H1 (cell line): ENCODE results near the gene COL4A4. TPM values are rescaled to one million over a fixed set of nuclear protein-coding genes. Genes with fewer than 3 reads are reported as not detected.
A peak's percentile ranks its signal among the peaks of the same experiment; 100 is the strongest.

Experiments used
- CTCF ChIA-PET: fragments of 300-600 bp; sonication (Branson Sonifier 250); formaldehyde crosslinking; loops from one replicate; lab custom pipeline; 2021; ENCODE audit not compliant: partially characterized antibody; lab: Charles Lee
- POLR2A ChIA-PET: fragments of 300-600 bp; sonication (Branson Sonifier 250); formaldehyde crosslinking; loops from one replicate; lab custom pipeline; 2021; ENCODE audit warnings: inconsistent platforms; ENCODE audit not compliant: partially characterized antibody; lab: Charles Lee
- DNase-seq, 2 experiments: peaks; one replicate each; pipeline versions ENCODE4 v3.0.0 to v3.0.0-alpha.2; 2010 to 2022; ENCODE audit warnings: low spot score in 2 of 2, low read depth in 1 of 2, mixed read lengths in 1 of 2
- FAIRE-seq: peaks from 2 replicates; lab custom pipeline; 2011; peaks lifted over from hg19 to GRCh38; lab: Jason Lieb, UNC
- H2AFZ ChIP-seq: 2 replicates; pipeline ENCODE4 v1.8.1; 2012; ENCODE audit warnings: low read length, inconsistent platforms
- H2AK5ac ChIP-seq: 2 replicates; pipeline ENCODE4 v1.6.1; 2013; ENCODE audit warnings: low read depth, low read length
- H2BK120ac ChIP-seq: replicated peaks from 2 replicates; pipeline ENCODE3; 2013; ENCODE audit warnings: low read depth, low read length, inconsistent platforms
- H2BK12ac ChIP-seq: 2 replicates; pipeline ENCODE4 v1.6.1; 2013; ENCODE audit warnings: low read depth, low read length
- H2BK15ac ChIP-seq: 2 replicates; pipeline ENCODE4 v1.6.1; 2013; ENCODE audit warnings: low read length
- H2BK20ac ChIP-seq: 2 replicates; pipeline ENCODE4 v1.6.1; 2013; ENCODE audit warnings: low read length
- H2BK5ac ChIP-seq: 2 replicates; pipeline ENCODE4 v1.6.1; 2013; ENCODE audit warnings: low read depth, low read length
- H3K14ac ChIP-seq: 2 replicates; pipeline ENCODE4 v1.6.1; 2013; ENCODE audit warnings: inconsistent platforms; ENCODE audit not compliant: insufficient read length
- H3K18ac ChIP-seq: 2 replicates; pipeline ENCODE4 v1.6.1; 2013; ENCODE audit warnings: low read length; ENCODE audit errors: extremely low read depth
- H3K23ac ChIP-seq: 2 replicates; pipeline ENCODE4 v1.6.1; 2013; ENCODE audit warnings: inconsistent platforms; ENCODE audit not compliant: insufficient read length
- H3K23me2 ChIP-seq: 2 replicates; pipeline ENCODE4 v1.6.1; 2013; ENCODE audit warnings: low read depth, low read length
- H3K27ac ChIP-seq: 2 replicates; pipeline ENCODE4 v1.6.1; 2011; ENCODE audit warnings: low read depth, low read length, inconsistent platforms
- H3K27me3 ChIP-seq, 4 experiments: replicated peaks in 1 of 4; 1 replicate in 1 of 4; 2 replicates in 3 of 4; pipeline versions ENCODE4 v1.6.1 to v1.8.1; 2011 to 2013; ENCODE audit warnings: low read length in 3 of 4, mild to moderate bottlenecking in 3 of 4, inconsistent platforms in 2 of 4, mixed read lengths in 2 of 4, moderate library complexity in 1 of 4; ENCODE audit not compliant: control insufficient read depth in 3 of 4, insufficient read depth in 3 of 4; ENCODE audit errors: extremely low read depth in 1 of 4
- H3K36me3 ChIP-seq, 4 experiments: 2 replicates each; pipeline versions ENCODE4 v1.6.1 to v1.8.1; 2011 to 2013; ENCODE audit warnings: mild to moderate bottlenecking in 4 of 4, low read length in 3 of 4, moderate library complexity in 2 of 4, control low read depth in 1 of 4, inconsistent platforms in 1 of 4; ENCODE audit not compliant: insufficient read depth in 4 of 4, control insufficient read depth in 2 of 4
- H3K4ac ChIP-seq: replicated peaks from 2 replicates; pipeline ENCODE3; 2013; ENCODE audit warnings: low read length, low read depth, mixed read lengths, inconsistent platforms; ENCODE audit not compliant: insufficient read length
- H3K4me1 ChIP-seq, 4 experiments: replicated peaks in 1 of 4; 1 replicate in 1 of 4; 2 replicates in 3 of 4; pipeline versions ENCODE4 v1.6.1 to v1.8.1; 2011 to 2013; ENCODE audit warnings: low read length in 3 of 4, inconsistent platforms in 2 of 4, mixed read lengths in 1 of 4; ENCODE audit not compliant: insufficient read depth in 4 of 4, control insufficient read depth in 3 of 4
- H3K4me2 ChIP-seq, 2 experiments: 2 replicates each; pipeline versions ENCODE4 v1.6.1 to v1.8.1; 2011 to 2013; ENCODE audit warnings: low read depth in 2 of 2, low read length in 2 of 2, control low read depth in 1 of 2, inconsistent platforms in 1 of 2, mild to moderate bottlenecking in 1 of 2; ENCODE audit not compliant: insufficient read depth in 1 of 2
- H3K4me3 ChIP-seq, 4 experiments: fragments of 200-600, 300-600 bp in 1 of 4; sonication (generic), shearing (Covaris generic), sonication (Bioruptor Twin) in 1 of 4; 2 replicates each; pipeline versions ENCODE4 v1.5.1 to v1.8.1; 2011 to 2016; ENCODE audit warnings: low read length in 4 of 4, low read depth in 3 of 4, control low read depth in 2 of 4, inconsistent platforms in 2 of 4, mild to moderate bottlenecking in 2 of 4, mixed read lengths in 1 of 4, moderate library complexity in 1 of 4; ENCODE audit not compliant: insufficient read depth in 2 of 4; ENCODE audit errors: extremely low read depth in 1 of 4
- H3K56ac ChIP-seq: replicated peaks from 2 replicates; pipeline ENCODE3; 2013; ENCODE audit warnings: low read depth, mild to moderate bottlenecking, mixed read lengths, low read length, inconsistent platforms; ENCODE audit not compliant: insufficient read length
- H3K79me1 ChIP-seq: 2 replicates; pipeline ENCODE4 v1.6.1; 2013; ENCODE audit warnings: low read depth, low read length, control low read depth
- H3K79me2 ChIP-seq, 2 experiments: 2 replicates each; pipeline versions ENCODE4 v1.6.1 to v1.8.1; 2012 to 2013; ENCODE audit warnings: low read length in 2 of 2, mild to moderate bottlenecking in 2 of 2, inconsistent platforms in 1 of 2; ENCODE audit not compliant: insufficient read depth in 2 of 2, control insufficient read depth in 1 of 2
- H3K9ac ChIP-seq, 4 experiments: replicated peaks in 1 of 4; 1 replicate in 1 of 4; 2 replicates in 3 of 4; pipeline versions ENCODE4 v1.6.1 to v1.8.1; 2011 to 2013; ENCODE audit warnings: low read depth in 3 of 4, low read length in 3 of 4, control low read depth in 2 of 4, mild to moderate bottlenecking in 2 of 4, moderate library complexity in 2 of 4, inconsistent platforms in 1 of 4; ENCODE audit errors: extremely low read depth in 1 of 4
- H3K9me3 ChIP-seq, 2 experiments: 2 replicates each; pipeline versions ENCODE4 v1.6.1 to v1.8.1; 2012 to 2013; ENCODE audit warnings: mild to moderate bottlenecking in 2 of 2, moderate library complexity in 2 of 2, control low read depth in 1 of 2, inconsistent platforms in 1 of 2, low read depth in 1 of 2, low read length in 1 of 2, mixed read lengths in 1 of 2; ENCODE audit not compliant: insufficient read depth in 2 of 2
- H4K20me1 ChIP-seq, 2 experiments: replicated peaks in 1 of 2; 2 replicates each; pipeline versions ENCODE3 to v1.8.1; 2011 to 2013; ENCODE audit warnings: inconsistent platforms in 2 of 2, low read length in 2 of 2, mild to moderate bottlenecking in 1 of 2; ENCODE audit not compliant: insufficient read depth in 2 of 2, control insufficient read depth in 1 of 2
- H4K5ac ChIP-seq: 2 replicates; pipeline ENCODE4 v1.6.1; 2013; ENCODE audit warnings: low read length, low read depth, mixed read lengths, inconsistent platforms; ENCODE audit not compliant: insufficient read length
- H4K8ac ChIP-seq: 2 replicates; pipeline ENCODE4 v1.8.0; 2013; ENCODE audit warnings: mild to moderate bottlenecking, moderate library complexity, low read length, inconsistent platforms; ENCODE audit not compliant: insufficient read depth; ENCODE audit errors: extremely low read depth
- H4K91ac ChIP-seq: replicated peaks from 2 replicates; pipeline ENCODE3; 2013; ENCODE audit warnings: low read length, mixed read lengths, inconsistent platforms; ENCODE audit not compliant: insufficient read length
- BCL11A ChIP-seq, 2 experiments: IDR thresholded peaks; one replicate each; pipeline ENCODE4 v1.6.1; 2011; ENCODE audit warnings: low read depth in 2 of 2, low read length in 2 of 2, mild to moderate bottlenecking in 2 of 2
- CBX5 ChIP-seq: fragments of 300-800, 300-1000 bp; sonication (generic); IDR thresholded peaks from 2 replicates; pipeline ENCODE4 v1.7.1; 2016; ENCODE audit warnings: antibody characterized with exemption, low read length, low read depth
- EP300 ChIP-seq, 2 experiments: IDR thresholded peaks; 1 replicate in 1 of 2; 2 replicates in 1 of 2; pipeline ENCODE4 v1.6.1; 2011 to 2012; ENCODE audit warnings: low read depth in 2 of 2, low read length in 2 of 2, mild to moderate bottlenecking in 2 of 2, borderline replicate concordance in 1 of 2, inconsistent platforms in 1 of 2, moderate library complexity in 1 of 2
- FOSL1 ChIP-seq: IDR thresholded peaks from 2 replicates; pipeline ENCODE4 v1.6.1; 2011; ENCODE audit warnings: mild to moderate bottlenecking, low read depth, low read length, moderate library complexity; ENCODE audit not compliant: insufficient read depth
- GABPA ChIP-seq: IDR thresholded peaks from 2 replicates; pipeline ENCODE4 v1.6.1; 2011; ENCODE audit warnings: mild to moderate bottlenecking, low read length, moderate library complexity, borderline replicate concordance; ENCODE audit not compliant: insufficient read depth
- JUN ChIP-seq: IDR thresholded peaks from 2 replicates; pipeline ENCODE4 v1.6.1; 2011; ENCODE audit warnings: low read depth, mild to moderate bottlenecking, improper control_type of control experiment, low read length
- RXRA ChIP-seq: IDR thresholded peaks from 2 replicates; pipeline ENCODE4 v1.6.1; 2011; ENCODE audit warnings: low read depth, mild to moderate bottlenecking, low read length, moderate library complexity; ENCODE audit not compliant: insufficient read depth
- TEAD4 ChIP-seq: IDR thresholded peaks from 2 replicates; pipeline ENCODE4 v1.6.1; 2012; ENCODE audit warnings: low read depth, low read length, inconsistent platforms, mixed read lengths
- YY1 ChIP-seq: IDR thresholded peaks from 2 replicates; pipeline ENCODE4 v1.6.1; 2011; ENCODE audit warnings: low read depth, mild to moderate bottlenecking, low read length
- ZNF274 ChIP-seq: IDR thresholded peaks from 2 replicates; pipeline ENCODE4 v1.7.0; 2012; ENCODE audit warnings: low read length, borderline replicate concordance; ENCODE audit errors: extremely low read depth
- WGBS, 2 experiments: shearing (Covaris generic) in 1 of 2; methylation state at CpG; one replicate each; pipeline versions ENCODE4 v1.1.6 to v1.1.7; 2013 to 2015; ENCODE audit warnings: low lambda C conversion rate in 2 of 2, mixed read lengths in 2 of 2, inconsistent platforms in 1 of 2, low coverage in 1 of 2, missing lambda C conversion rate in 1 of 2; ENCODE audit not compliant: insufficient replicate concordance in 2 of 2, insufficient coverage in 1 of 2, insufficient read length in 1 of 2; ENCODE audit errors: extremely low coverage in 1 of 2, missing lambda C conversion rate in 1 of 2; 5-methylcytosine and 5-hydroxymethylcytosine counted together
- polyA plus RNA-seq, 7 experiments: library from polyadenylated mRNA; depleted of rRNA in 3 of 7; stranded (reverse) in 5 of 7; unstranded in 2 of 7; fragments of >200 nt in 5 of 7; fragments of 200-250 nt in 2 of 7; gene quantifications; 1 replicate in 5 of 7; 2 replicates in 1 of 7; 4 replicates in 1 of 7; pipeline versions ENCODE4 v1.2.1 to v1.2.3, GENCODE V29; 2011 to 2013; ENCODE audit warnings: missing spikeins in 2 of 7, mixed read lengths in 2 of 7
- total RNA-seq: library from RNA; stranded (reverse); fragmentation: NEBNext Ultra II Directional; extraction: Animal tissue kit (Norgen Biotek cat#: 25700); gene quantifications from 2 replicates; pipeline ENCODE4 v1.2.1, GENCODE V29; 2021
- TF ChIP-seq, protein P1 (sequence below): IDR thresholded peaks from 2 replicates; pipeline ENCODE4 v1.6.1; 2011; ENCODE audit warnings: low read length, improper control_type of control experiment

COL4A4 gene
- total and polyA plus RNA-seq, 2 of the 8 experiments (the other 6 are each of a cell fraction or from before 2014, with no cell fraction given), result 0.33 to 1.7 TPM

DNA sequence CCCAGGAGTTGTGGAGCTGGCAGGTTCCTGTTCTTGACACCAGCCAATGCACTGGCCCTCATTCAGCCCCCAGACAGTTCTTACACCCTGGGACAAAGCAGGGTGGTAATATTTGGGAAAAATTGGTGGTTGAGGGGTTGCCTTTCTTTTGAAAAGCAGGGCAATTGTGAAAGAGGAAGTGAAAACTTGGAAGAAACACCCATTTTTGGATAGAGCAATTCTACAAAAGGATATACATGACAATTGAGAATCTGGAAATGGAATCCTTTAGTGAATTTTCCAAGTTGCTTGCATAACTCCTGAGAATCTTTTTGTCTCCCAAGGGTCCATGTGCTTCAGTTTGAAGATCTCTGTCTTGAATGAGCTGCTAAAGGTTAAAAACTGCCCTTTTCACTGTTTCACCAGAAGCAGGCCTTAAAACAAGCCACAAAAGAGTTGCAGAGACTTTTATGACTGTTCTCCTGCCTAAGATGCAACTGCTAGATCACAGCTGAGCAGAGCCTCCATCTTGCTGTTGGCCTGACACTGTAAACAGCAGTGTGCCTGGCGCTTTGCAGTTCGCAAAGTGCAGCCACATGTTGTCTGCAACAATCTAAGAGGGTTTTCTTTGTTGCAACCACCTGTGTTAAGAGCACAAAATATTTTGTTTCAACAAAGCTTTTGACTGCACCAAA, 11.8 kb downstream of the COL4A4 start:
- no peak overlapping the region for H2BK5ac ChIP-seq
- H4K91ac ChIP-seq, result no peak overlapping the region
- no peaks in the 10 kb centered on the region for H3K79me2 ChIP-seq
- no peak for DNase-seq
- H3K23me2 ChIP-seq, result no peaks in the 10 kb centered on the region
- H3K4me1 ChIP-seq, result no peaks in the 10 kb centered on the region
- POLR2A ChIA-PET, result no interaction called here
- H3K4ac ChIP-seq, result no peak overlapping the region
- peak overlapping the region; percentile 84 for H2AFZ ChIP-seq
- H2BK120ac ChIP-seq, result no peak overlapping the region
- no peak overlapping the region for H2BK15ac ChIP-seq
- H4K8ac ChIP-seq, result no peak overlapping the region
- H3K27me3 ChIP-seq, result no peaks in the 10 kb centered on the region
- no peaks in the 10 kb centered on the region for H3K36me3 ChIP-seq
- no peak overlapping the region for H3K23ac ChIP-seq
- FAIRE-seq, result no peak
- no peak overlapping the region for H3K9ac ChIP-seq
- no peak overlapping the region for H2BK12ac ChIP-seq
- H2AK5ac ChIP-seq, result no peak overlapping the region
- no peak overlapping the region for H3K27ac ChIP-seq
- no peak for TF ChIP-seq RXRA
- no peak for TF ChIP-seq TEAD4
- no peak for TF ChIP-seq JUN
- no peak for TF ChIP-seq GABPA
- no peak for TF ChIP-seq BCL11A (IDR thresholded peaks at IDR 0.05; ENCODE audit: low read depth in 2 of 2, low read length in 2 of 2)
- TF ChIP-seq, protein P1, sequence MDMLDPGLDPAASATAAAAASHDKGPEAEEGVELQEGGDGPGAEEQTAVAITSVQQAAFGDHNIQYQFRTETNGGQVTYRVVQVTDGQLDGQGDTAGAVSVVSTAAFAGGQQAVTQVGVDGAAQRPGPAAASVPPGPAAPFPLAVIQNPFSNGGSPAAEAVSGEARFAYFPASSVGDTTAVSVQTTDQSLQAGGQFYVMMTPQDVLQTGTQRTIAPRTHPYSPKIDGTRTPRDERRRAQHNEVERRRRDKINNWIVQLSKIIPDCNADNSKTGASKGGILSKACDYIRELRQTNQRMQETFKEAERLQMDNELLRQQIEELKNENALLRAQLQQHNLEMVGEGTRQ, result no peak
- TF ChIP-seq FOSL1, result no peak
- no peak for TF ChIP-seq YY1
- no peak for TF ChIP-seq CBX5
- no peak for TF ChIP-seq ZNF274
- TF ChIP-seq EP300 (IDR thresholded peaks at IDR 0.05; ENCODE audit: borderline replicate concordance in 1 of 2, low read depth in 2 of 2, low read length in 2 of 2), result no peak
- H3K4me3 ChIP-seq, result no peak overlapping the region
- no peaks in the 10 kb centered on the region for H4K20me1 ChIP-seq
- no peak overlapping the region for H4K5ac ChIP-seq
- no peak overlapping the region for H3K4me2 ChIP-seq
- H3K9me3 ChIP-seq, result peaks cover 3 to 9% of the 10 kb centered on the region in 2 experiments; a peak in 2 of 4 replicates
- CTCF ChIA-PET, result interaction anchor here (1.5 to 5.7 kb wide), 3 partner anchors 27 to 86 kb away, joined by 3 to 27 read pairs (median 3); no protein-coding TSS in a partner anchor
- H2BK20ac ChIP-seq, result no peak overlapping the region
- H3K56ac ChIP-seq, result no peak overlapping the region
- no peak overlapping the region for H3K14ac ChIP-seq
- WGBS, 2 experiments, result 91% methylated on average over 2 of the region's 2 CpGs; no CpG with 5 or more reads in 1 of the 2 experiments
- no peaks in the 10 kb centered on the region for H3K79me1 ChIP-seq
- H3K18ac ChIP-seq, result no peak overlapping the region
